Epidermal melanocyte (primary cell): ENCODE data around the gene UBQLN1.
"Not testable (repeated sequence)": the region's sequence is repeated elsewhere in the genome, so short reads cannot be mapped to it uniquely, and the experiment has no call there.

Experiments used
- DNase-seq: peaks from one replicate; pipeline ENCODE4 v3.0.0; 2011; ENCODE audit warnings: low spot score; ENCODE audit not compliant: insufficient read length

Gene UBQLN1

GRCh38 chr9:83707768-83708514 is at the start of gene UBQLN1:
UBQLN1 (minus strand) TSS chr9:83707958; CDS start chr9:83707679, 279 bp downstream.
- DNase-seq, result peak; percentile 91

DNA sequence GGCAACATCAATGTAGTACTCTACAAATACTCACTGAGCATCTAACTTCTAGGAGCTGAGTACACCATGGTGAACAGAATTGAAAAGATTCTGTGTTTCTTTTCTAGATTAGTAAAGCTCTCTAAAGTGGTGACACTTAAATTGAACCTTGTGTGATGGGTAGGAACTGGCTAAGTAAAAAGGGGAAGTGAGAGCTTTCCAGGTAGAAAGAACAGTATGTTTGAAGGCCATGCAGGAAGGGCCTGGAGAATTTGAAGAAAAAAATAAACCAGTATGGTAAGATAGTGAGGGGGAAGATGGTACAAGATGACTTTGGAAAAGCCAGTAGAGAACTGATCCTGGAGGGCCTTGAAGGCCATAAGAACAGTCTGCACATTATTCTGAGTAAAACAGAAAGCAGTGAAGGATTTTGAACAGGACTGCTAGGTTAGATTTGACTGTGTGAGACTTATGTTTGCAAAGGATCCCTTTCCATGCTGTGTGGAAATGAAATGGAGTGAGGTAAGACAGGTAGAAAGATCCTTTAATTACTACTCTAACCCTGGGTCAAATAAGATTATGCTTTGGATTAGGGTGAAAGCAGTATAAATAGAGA is 46.7 kb upstream of the UBQLN1 start:
- no peak for DNase-seq

- no peak for DNase-seq
Measured at GRCh38 chr9:83749706-83750105, 41.9 kb upstream of the UBQLN1 start.

DNA sequence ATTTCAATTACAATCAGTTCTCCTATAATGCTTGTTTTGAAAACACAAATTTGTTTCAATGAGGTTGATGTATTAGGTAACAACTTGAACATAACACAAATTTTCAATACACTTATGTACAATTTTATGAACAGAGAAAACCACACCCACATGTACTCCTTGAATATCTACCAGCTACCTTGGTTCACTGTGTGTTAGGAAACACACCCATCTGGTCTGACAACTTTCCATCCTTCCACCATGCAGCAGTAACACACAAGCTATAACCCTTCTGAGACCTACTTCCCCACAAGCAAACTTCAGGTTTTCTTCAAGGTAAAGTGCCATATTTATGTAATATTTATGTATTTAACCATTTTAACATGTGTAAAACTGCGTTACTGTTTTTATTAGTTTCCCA is 36.4 kb upstream of the UBQLN1 start:
- no peak for DNase-seq

GRCh38 chr9:83733739-83734138 is 26.0 kb upstream of the UBQLN1 start:
- DNase-seq, result no peak

DNA sequence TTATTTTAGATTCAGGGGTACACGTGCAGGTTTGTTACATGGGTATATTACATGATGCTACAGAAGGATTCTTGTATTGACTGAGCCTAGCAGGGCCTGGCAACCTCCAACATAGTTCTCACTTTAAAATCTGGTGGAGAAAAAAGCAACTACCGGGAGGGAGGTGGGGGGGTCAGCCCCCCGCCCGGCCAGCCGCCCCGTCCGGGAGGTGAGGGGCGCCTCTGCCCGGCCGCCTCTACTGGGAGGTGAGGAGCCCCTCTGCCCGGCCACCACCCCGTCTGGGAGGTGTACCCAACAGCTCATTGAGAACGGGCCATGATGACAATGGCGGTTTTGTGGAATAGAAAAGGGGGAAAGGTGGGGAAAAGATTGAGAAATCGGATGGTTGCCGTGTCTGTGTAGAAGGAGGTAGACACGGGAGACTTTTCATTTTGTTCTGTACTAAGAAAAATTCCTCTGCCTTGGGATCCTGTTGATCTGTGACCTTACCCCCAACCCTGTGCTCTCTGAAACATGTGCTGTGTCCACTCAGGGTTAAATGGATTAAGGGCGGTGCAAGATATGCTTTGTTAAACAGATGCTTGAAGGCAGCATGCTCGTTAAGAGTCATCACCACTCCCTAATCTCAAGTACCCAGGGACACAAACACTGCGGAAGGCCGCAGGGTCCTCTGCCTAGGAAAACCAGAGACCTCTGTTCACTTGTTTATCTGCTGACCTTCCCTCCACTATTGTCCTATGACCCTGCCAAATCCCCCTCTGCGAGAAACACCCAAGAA is 21.0 kb upstream of the UBQLN1 start:
- DNase-seq, result not testable (repeated sequence)

- DNase-seq, result no peak
Measured at GRCh38 chr9:83724436-83724835, 16.7 kb upstream of the UBQLN1 start.

DNA sequence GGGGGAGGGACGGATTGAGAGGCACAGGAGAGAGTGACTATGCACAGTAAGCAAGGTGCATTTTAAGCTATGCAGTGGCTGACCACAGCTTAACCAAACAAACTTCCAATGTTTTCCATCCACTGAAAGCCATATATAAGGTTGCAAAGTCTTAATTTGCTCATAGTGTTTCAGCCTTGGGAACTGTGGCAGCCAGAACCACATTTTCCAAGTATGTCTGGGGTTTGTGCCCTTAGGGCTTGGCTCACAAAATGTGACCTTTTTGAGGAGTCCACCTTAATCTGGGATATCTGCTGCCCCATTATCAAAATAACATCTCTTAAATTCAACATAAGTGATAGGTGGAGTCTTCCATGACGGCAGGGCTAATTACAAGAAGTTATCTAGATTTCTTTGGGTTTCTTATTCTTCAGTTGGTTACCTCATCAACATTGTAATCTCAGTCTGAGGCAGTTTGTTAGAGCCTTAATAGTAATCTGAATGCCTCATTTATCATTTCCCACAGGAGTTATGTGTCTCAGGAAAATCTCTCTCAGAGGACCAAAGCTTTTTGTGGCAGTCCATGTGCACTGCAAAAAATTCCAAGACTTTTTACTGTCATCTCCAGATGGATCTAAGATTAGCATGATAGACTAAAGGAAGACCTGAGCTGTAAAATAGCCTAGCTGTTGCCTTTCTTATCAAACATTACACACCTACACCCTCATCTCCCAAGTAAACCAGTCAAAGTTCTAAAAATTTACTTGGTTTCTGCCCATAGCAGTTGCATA is 15.2 kb upstream of the UBQLN1 start:
- DNase-seq, result no peak

GRCh38 chr9:83721509-83721908 is 13.8 kb upstream of the UBQLN1 start:
- DNase-seq, result no peak

GRCh38 chr9:83715794-83716193 is 8.0 kb upstream of the UBQLN1 start:
- DNase-seq, result no peak

- no peak for DNase-seq
Measured at GRCh38 chr9:83715221-83715620, 7.5 kb upstream of the UBQLN1 start.

GRCh38 chr9:83714329-83714728 is 6.6 kb upstream of the UBQLN1 start:
- no peak for DNase-seq

DNA sequence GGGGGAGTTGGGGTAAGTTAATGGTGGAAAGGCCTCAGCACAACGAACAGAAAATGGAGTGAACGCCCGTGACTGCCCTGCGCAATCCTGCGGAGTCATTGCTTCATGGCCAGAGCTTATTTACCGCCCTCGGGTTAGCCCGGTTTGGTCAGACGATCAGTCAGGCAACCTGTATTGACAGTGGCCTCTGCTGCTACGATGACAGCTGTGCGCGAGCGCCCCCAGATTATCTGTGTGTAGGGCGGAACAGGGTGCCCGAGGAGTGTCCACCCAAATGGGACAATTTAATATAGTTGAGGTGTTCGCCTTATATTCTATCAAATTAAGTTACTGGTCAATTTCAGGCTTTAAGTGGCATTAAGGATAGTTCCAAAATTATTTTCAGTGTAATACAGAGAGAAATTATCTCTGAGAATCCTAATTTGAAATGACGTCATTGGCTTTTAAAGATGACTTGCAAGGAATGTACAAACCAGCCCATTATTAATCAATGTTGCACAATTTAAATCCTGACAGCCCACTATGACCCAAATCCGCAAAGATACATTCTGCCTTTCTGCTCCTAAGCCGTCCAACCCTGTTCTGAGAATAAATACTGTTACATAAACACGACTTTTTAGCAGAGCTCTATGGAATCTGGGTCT is 879 bp upstream of the UBQLN1 start:
- no peak for DNase-seq

DNA sequence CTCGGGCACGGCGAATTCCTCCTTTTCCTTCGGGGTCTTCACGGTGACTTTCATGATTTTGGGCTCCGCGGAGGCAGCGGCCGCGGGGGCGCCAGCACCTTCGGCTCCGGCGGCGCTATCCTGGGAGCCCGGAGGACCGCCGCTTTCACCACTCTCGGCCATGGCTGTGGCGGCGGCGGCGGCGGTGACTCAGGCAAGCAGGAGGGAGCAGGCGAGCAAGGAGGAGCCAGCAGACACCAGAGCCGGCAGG is 315 bp downstream of the UBQLN1 start:
- DNase-seq, result peak; percentile 43

- DNase-seq, result no peak
Measured at GRCh38 chr9:83706676-83707517, 861 bp downstream of the UBQLN1 start.

- DNase-seq, result not testable (repeated sequence)
Measured at GRCh38 chr9:83705219-83705651, 2.5 kb downstream of the UBQLN1 start.

- no peak for DNase-seq
Measured at GRCh38 chr9:83701769-83702168, 6.0 kb downstream of the UBQLN1 start.

GRCh38 chr9:83701286-83701685 is 6.5 kb downstream of the UBQLN1 start:
- DNase-seq, result no peak

GRCh38 chr9:83699615-83700014 is 8.1 kb downstream of the UBQLN1 start:
- no peak for DNase-seq

DNA sequence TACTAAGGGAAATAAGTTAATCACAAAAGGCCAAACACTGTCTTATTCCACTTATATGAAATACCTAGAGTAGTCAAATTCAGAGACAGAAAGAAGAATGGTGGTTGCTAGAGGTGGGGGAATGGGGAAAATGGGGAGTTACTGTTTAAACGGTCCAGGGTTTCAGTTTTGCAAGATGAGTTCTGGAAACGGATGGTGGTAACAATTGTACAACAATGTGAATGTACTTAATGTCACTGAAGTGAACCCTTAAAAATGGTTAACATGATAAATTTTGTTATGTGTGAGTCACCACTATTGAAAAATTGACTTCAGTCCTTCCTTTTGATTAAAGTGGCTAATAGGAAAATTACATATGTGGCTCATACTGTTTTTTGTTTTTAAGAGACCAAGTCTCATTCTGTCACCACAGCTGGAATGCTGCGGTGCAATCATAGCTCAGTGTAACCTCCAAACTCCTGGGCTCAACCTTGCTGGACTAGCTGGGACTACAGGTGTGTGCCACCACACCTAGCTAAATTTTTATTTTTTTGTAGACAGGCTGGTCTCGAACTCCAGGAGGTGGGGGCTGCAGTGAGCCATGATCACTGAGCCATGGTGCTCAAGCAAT is 8.7 kb downstream of the UBQLN1 start:
- no peak for DNase-seq
